HT-29 (cell line): Measurements from ENCODE around the gene KCNIP2. TPM values are rescaled to one million over a fixed set of nuclear protein-coding genes. Genes with fewer than 3 reads are reported as not detected.
A peak's percentile ranks its signal among the peaks of the same experiment; 100 is the strongest.

Experiments used
- DNase-seq: peaks from one replicate; pipeline ENCODE4 v3.0.0-alpha.2; 2015; ENCODE audit warnings: low spot score
- total RNA-seq: library from RNA; depleted of rRNA; stranded (reverse); fragments of >200 nt; shearing (Covaris generic); gene quantifications from 2 replicates; pipeline ENCODE4 v1.2.3, GENCODE V29; 2014; rRNA removed

Gene KCNIP2
- 1.2 and 1.9 TPM in 2 replicates for total RNA-seq

DNA sequence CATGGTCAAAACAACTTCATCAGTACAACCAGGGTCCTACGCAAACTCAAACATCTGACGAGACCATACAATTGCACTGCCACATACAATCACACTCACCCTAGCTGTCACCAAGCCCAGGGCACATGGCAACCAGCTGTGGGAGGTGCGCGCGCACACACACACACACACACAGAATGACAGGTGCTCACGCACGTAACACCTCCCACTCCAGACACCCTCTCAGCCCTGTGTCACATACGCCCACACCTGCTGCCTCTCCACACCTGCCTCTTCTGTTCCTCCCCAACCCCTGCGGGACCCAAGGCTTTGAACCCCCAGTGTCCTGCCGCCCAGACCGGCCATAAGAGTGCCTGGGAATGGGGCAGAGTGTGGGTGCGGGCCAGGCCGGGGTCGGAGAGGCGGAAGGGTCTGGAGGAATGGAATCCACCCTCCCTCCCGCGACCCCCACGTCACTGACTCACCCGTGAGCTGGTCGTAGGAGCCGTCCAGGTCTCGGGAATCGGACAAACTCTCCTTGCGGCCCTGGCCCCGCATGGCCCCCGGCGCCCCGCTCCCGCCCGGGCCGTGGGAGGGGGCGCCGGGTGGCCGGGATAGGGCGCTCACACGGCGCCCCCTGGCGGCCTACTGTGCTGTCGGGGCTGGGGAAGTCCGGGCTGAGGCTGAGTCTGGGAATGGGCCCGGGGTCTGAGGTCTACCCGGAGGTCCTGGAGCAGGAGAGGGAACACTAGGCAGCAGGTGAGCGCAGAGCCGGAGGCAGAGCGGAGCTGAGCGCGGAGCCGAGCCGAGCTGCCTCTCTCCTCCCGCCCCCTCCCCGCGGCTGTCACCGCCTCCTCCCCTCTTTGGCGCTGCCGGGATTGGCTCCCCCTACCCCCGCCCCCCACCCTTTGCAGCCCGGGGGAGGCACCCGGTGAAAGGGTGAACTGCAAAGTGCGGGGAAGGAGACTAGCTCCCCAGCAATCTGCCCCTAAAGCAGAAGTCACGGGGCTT lies at the start of gene KCNIP2:
Gene KCNIP2 (minus strand): TSS at position 769 of the 990 bp plus-strand sequence. CDS start 232 bp downstream, at position 537.
- no peak for DNase-seq

- DNase-seq: no peak
Observed at GRCh38 chr10:101892782-101893391, 49.3 kb upstream of the KCNIP2 start.

DNA sequence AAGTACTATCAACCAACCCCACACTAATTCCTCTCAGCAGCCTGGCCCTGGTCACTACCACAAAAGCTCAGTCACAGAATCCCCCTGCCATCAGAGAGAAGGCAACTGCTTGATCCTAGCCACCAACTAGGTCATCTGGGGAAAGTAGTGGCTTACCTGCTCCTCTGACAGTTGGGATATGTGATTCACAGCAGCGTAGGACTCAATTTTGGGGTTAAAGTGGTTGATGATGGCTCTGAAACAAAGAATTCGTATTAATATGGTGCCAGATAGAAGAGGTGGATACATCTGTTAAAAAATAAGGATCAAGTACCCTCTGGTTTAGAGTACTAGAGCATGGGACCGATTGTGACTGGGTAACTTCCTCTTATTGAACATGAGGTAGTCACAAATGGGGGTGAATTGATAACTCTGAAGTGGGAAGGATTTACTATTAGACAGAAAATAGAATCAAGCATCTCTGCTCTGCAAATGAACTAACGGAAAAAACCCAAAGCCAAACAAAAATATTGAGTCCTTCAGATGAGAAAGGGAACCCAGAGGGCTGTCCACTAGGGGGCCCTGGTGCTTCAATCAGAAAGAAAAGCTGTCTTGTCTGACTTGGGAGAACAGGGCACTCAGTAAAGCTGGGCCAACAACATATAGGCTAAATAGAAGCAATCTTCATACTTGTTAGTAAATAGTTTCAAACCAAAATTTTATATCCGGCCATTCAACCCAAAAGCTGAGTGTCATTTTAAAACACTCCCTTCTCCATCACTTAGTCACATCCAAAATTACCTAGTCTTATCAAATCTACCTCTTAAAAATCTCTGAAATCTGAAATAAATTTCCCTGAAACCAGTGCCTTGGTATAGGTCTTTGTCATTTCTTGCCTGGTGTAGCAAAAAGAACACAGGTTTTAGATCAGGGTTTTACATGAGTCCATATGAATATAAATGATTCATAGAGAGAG lies 45.9 kb upstream of the KCNIP2 start:
- peak; percentile 86 for DNase-seq

DNA sequence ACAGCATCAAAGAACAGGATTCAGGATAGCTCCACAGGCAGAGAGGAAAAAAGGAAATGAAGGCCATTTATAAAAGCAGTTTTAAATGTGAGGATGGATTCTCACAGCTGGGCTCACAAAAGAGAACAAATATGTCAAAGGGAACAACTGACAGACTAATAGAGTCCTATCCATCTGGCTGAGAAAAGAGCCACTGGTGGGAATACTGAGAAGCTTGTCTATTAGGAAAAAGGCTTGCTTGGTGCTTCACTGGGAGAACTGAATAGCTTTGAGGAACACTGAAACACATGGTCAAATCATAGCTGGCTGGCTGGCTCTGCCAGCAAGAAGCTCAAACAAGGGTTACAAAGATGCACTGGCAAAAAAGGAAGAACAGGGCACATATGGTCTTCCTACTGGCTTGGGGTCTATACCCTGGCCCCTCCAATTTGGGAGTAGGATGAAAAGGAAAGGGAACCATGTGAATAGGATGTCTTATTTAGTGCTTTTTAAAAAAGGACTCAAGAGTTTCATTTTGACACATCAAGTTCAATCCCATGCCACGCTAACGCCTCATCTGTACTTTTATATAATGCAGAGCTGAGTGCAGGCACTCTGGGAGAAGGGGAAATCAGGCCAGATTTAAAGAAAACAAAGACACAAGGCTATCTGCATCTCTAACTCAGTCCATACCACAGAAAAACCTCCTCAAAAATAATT lies 44.8 kb upstream of the KCNIP2 start:
- no peak for DNase-seq

DNA sequence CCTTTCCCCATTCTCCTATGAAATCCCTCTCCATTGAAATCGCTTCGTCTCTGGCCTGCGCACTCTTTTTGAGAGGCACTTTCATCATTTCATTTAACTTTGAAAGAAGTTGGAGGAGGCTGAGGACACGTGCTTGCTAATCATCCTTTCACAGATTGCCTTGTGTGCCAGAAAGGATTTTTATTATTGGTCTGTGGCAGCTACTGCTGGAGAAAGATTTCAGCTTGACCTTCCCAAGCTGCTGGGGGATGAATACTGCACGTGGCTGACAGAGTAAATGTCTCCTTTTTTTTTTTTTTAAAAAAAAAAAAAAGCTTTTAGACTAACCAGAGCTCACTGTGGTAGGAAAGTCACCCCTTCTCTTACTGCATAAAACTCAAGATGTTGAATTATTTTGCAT lies 44.2 kb upstream of the KCNIP2 start:
- DNase-seq: no peak

- DNase-seq: no peak
Observed at GRCh38 chr10:101886521-101887312, 43.1 kb upstream of the KCNIP2 start.

DNA sequence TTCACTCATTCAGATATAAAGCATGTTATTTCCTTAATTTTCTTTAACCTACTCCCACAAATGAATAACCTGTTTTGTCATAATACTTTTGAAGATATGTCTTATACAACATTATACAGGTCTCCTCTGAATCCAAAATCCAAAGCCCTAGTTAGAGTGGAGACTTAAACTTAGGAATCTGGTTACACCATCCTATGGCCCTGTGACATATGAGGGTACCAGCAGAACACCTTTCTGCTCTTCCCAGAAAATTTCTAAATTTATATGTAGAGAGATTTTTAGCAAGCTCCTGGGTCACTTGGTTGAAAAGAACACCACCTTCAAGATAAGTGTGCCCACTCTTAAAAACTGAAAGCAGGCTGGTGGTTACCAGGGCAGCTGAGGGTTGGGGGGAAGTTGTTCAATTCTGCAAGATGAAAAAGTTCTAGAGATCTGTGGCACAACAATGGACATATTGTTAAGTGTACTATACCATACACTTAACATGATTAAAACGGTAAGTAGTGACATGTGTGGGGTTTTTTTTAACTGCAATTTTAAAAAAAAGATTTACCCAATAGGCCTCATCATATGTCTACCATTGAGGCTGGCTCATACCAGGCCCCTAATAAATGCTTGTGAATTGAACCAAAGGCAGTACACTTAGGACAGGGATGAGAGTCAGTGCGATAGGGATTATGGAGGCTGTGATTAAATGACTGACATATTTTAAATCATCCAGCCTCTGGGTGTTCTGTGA lies 37.6 kb upstream of the KCNIP2 start:
- DNase-seq: no peak

DNA sequence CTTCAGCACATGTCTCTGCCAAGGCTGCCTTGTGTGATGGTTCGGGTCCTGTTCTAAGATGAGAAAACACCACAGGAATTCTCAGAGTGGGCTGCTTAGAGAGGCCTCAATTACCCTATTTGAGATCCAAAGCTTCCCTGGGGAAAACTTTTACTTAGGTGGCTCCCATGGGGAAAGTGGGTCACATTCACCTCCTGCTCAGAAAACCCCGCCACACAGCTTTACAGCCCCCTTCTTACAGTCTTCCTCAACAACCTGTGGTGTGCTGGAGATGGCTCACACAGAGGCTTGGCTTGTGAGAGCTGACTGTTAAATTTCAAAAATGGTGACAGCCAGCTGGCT lies 36.6 kb upstream of the KCNIP2 start:
- DNase-seq: no peak

DNA sequence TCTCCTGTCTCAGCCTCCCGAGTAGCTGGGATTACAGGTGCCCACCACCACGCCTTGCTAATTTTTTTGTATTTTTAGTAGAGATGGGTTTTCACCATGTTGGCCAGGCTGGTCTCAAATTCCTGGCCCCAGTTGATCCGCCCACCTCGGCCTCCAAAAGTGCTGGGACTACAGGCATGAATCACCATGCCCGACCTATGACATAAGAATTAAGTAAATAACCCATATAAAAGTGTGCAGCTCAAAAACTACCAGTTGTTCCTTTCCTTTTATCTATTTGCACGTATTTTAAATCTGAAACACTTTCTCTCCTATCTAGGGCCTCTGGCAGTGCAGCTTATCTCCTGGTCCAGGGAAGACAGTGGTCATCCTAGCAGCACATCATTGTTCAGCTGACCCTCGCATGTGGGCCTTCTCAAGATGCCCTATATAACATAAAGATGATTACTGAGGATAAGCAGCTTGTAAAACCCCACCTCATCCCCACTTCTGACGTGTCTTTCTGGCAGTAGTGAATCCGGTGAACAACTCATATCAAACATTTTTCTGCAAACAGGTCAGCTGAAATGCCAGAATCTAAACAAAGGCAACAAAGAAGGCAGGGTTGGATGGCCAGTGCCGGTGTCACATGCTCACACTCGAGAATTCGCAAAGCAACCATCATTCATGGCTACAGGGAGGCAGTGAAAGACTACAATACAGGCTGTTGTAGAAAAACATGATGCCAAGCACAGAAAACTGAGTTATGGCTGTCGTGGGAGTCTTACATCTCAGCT lies 36.0 kb upstream of the KCNIP2 start:
- DNase-seq: peak; percentile 51

DNA sequence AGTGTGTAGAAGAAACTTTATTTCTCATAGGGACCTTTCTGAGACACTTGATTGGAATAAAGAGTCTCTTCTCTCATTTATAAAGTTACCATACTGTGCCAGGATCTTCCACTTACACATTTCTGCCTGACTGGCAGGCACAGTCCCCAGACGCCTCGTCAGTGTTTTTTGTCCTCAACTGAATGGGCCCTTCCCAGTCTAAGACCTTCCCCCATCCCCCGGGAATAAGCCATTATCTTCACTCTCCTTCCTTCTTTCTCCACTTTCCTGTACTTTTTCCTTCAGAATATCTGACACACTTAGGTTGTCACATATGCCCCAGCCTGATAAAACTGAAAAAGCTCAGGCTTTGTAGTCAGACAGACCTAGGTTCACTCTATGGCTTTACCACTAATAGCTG lies 35.3 kb upstream of the KCNIP2 start:
- DNase-seq: no peak

- no peak for DNase-seq
Observed at GRCh38 chr10:101875068-101875688, 31.6 kb upstream of the KCNIP2 start.

DNA sequence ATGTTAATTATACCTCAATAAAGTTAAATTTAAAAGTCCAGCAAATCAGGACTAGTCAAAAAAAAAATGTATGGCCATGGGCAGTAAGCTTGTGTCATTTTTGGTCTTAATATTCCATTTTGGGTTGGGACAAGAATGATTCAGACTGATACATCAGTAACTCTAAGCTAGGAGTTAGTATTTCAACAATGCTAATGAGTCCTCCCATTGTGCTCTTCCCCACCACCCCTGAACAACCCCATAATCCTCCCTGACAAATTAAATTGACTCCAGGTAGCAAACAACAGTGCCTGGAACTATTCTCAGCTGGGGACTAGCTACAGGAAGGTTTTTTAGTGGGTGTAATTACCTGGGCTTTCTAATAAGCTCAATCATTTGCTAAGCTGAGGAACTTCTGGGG lies 30.7 kb upstream of the KCNIP2 start:
- no peak for DNase-seq

DNA sequence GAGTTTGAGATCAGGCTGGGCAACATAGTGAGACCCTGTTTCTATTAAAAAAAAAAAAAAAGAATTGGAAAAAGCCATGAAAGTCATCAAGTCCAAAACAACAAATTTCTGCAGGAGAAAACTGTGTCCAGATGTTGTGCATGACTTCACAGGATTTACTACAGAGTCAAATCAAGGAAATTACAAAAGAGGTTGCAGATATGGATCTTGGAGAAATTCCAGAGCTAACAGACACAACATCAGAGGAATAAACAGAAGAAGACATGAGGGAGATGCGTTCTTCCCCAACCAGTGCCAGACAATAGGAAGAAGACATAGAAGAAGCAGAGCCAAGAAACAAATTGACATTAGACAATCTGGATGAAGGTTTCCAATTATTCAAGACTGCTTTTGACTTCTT lies 24.3 kb upstream of the KCNIP2 start:
- DNase-seq: no peak

- no peak for DNase-seq
Observed at GRCh38 chr10:101859530-101859929, 15.9 kb upstream of the KCNIP2 start.

GRCh38 chr10:101858723-101859500 lies 15.3 kb upstream of the KCNIP2 start:
- DNase-seq: no peak

GRCh38 chr10:101857802-101858476 lies 14.3 kb upstream of the KCNIP2 start:
- no peak for DNase-seq

GRCh38 chr10:101856626-101857025 lies 13.0 kb upstream of the KCNIP2 start:
- no peak for DNase-seq
